C4-2B (cell line): ENCODE data around the gene LRRIQ3.

Experiments used
- ZFX ChIP-seq: fragments of 450-650 bp; IDR thresholded peaks from 2 replicates; pipeline ENCODE4 v1.6.1; 2017
- TF ChIP-seq, protein P1 (sequence below): fragments of 450-650 bp; conservative IDR thresholded peaks from 2 replicates; pipeline ENCODE4 v1.5.1; 2017; ENCODE audit warnings: mild to moderate bottlenecking

DNA sequence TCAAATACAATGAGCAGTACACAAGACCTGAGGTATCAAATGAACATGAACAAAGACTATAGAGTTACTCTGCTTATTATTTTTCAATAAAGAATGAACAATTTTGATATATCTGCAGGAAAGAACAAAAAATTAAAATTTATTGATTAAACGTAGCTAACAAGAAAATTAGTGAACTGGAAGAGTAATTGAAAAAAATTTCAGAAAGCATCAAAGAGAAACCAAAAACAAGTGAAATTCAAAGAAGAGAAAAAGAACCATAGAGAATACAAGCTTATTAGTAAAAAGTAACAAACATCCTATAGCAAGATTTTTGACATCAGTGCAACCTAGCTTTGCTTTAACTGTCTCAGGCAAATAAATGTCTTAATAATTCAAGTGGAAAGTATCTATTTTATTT lies 106.6 kb downstream of the LRRIQ3 start:
- TF ChIP-seq, protein P1, sequence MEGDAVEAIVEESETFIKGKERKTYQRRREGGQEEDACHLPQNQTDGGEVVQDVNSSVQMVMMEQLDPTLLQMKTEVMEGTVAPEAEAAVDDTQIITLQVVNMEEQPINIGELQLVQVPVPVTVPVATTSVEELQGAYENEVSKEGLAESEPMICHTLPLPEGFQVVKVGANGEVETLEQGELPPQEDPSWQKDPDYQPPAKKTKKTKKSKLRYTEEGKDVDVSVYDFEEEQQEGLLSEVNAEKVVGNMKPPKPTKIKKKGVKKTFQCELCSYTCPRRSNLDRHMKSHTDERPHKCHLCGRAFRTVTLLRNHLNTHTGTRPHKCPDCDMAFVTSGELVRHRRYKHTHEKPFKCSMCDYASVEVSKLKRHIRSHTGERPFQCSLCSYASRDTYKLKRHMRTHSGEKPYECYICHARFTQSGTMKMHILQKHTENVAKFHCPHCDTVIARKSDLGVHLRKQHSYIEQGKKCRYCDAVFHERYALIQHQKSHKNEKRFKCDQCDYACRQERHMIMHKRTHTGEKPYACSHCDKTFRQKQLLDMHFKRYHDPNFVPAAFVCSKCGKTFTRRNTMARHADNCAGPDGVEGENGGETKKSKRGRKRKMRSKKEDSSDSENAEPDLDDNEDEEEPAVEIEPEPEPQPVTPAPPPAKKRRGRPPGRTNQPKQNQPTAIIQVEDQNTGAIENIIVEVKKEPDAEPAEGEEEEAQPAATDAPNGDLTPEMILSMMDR = no peak
- TF ChIP-seq ZFX = no peak
